ENCODE measurements around the gene PSAT1.

DNA sequence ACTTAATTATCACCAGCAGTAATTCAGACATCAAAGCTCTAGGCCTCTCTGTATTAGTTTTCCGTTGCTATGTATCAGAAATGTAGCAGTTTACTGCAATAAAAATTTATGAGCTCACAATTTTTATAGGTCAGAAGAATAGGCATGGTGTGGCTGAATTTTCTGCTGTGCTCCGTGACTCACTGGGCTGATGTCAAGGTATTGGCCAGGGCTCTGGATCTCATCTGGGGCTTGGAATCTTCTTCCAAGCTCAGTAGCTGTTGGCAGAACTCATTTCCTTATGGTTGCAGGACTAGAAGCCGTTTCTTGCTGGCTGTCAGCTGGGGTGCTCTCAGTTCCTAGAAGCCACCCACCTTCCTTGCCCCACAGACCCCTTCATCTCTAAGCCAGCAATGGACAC, 66.3 kb downstream of the PSAT1 start:
- TF ChIP-seq, protein P1, sequence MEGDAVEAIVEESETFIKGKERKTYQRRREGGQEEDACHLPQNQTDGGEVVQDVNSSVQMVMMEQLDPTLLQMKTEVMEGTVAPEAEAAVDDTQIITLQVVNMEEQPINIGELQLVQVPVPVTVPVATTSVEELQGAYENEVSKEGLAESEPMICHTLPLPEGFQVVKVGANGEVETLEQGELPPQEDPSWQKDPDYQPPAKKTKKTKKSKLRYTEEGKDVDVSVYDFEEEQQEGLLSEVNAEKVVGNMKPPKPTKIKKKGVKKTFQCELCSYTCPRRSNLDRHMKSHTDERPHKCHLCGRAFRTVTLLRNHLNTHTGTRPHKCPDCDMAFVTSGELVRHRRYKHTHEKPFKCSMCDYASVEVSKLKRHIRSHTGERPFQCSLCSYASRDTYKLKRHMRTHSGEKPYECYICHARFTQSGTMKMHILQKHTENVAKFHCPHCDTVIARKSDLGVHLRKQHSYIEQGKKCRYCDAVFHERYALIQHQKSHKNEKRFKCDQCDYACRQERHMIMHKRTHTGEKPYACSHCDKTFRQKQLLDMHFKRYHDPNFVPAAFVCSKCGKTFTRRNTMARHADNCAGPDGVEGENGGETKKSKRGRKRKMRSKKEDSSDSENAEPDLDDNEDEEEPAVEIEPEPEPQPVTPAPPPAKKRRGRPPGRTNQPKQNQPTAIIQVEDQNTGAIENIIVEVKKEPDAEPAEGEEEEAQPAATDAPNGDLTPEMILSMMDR (IDR thresholded peaks at IDR 0.05; ENCODE audit: insufficient read depth, low read length, poor library complexity, severe bottlenecking) = no peak
- TF ChIP-seq EZH2phosphoT487 (conservative IDR thresholded peaks at IDR 0.05; ENCODE audit: low read length) = no peak
